NT2/D1 (cell line): Measurements from ENCODE around the gene SRGAP3.

ENCODE experiments used
- DNase-seq: peaks from one replicate; pipeline ENCODE4 v3.0.0-alpha.2; 2011; ENCODE audit warnings: low read depth, low spot score
- H3K27me3 ChIP-seq: 2 replicates; pipeline ENCODE4 v1.6.0; 2011; ENCODE audit warnings: mild to moderate bottlenecking; ENCODE audit not compliant: insufficient read length, insufficient read depth
- H3K36me3 ChIP-seq: 2 replicates; pipeline ENCODE4 v1.6.1; 2011; ENCODE audit warnings: mild to moderate bottlenecking, low read length, mixed read lengths; ENCODE audit not compliant: insufficient read depth, insufficient read length
- H3K4me1 ChIP-seq: 2 replicates; pipeline ENCODE4 v1.5.1; 2011; ENCODE audit not compliant: insufficient read depth, insufficient read length
- H3K4me3 ChIP-seq: 2 replicates; pipeline ENCODE4 v1.5.1; 2011; ENCODE audit warnings: low read depth; ENCODE audit not compliant: insufficient read length
- H3K9ac ChIP-seq: 2 replicates; pipeline ENCODE4 v1.6.0; 2011; ENCODE audit warnings: low read depth; ENCODE audit not compliant: insufficient read length
- H3K9me3 ChIP-seq: 2 replicates; pipeline ENCODE4 v1.5.1; 2011; ENCODE audit warnings: mild to moderate bottlenecking, low read length; ENCODE audit not compliant: insufficient read depth
- SUZ12 ChIP-seq: IDR thresholded peaks from 2 replicates; pipeline ENCODE4 v1.6.1; 2011; ENCODE audit not compliant: insufficient read length, insufficient read depth; ENCODE audit errors: extremely low read depth
- YY1 ChIP-seq: IDR thresholded peaks from 2 replicates; pipeline ENCODE4 v1.6.1; 2011; ENCODE audit not compliant: insufficient read length, insufficient read depth
- ZNF274 ChIP-seq: IDR thresholded peaks from 2 replicates; pipeline ENCODE4 v1.6.1; 2011; ENCODE audit warnings: mild to moderate bottlenecking, low read depth, low read length

The SRGAP3 gene

GRCh38 chr3:9133656-9134055 is 115.8 kb downstream of the SRGAP3 start:
- H3K4me1 ChIP-seq, result no peaks in the 10 kb centered on the region
- no peaks in the 10 kb centered on the region for H3K9me3 ChIP-seq
- no peak overlapping the region for H3K9ac ChIP-seq
- no peak overlapping the region for H3K4me3 ChIP-seq
- TF ChIP-seq YY1, result no peak
- TF ChIP-seq SUZ12, result no peak
- no peak for DNase-seq
- H3K36me3 ChIP-seq, result no peaks in the 10 kb centered on the region
- no peaks in the 10 kb centered on the region for H3K27me3 ChIP-seq

- no peaks in the 10 kb centered on the region for H3K36me3 ChIP-seq
- no peaks in the 10 kb centered on the region for H3K4me1 ChIP-seq
- H3K27me3 ChIP-seq, result no peaks in the 10 kb centered on the region
- H3K4me3 ChIP-seq, result no peak overlapping the region
- TF ChIP-seq ZNF274, result no peak
- no peak for TF ChIP-seq YY1
- H3K9me3 ChIP-seq, result no peaks in the 10 kb centered on the region
- no peak for DNase-seq
- H3K9ac ChIP-seq, result no peak overlapping the region
Measured at GRCh38 chr3:9130345-9131305, 118.8 kb downstream of the SRGAP3 start.

DNA sequence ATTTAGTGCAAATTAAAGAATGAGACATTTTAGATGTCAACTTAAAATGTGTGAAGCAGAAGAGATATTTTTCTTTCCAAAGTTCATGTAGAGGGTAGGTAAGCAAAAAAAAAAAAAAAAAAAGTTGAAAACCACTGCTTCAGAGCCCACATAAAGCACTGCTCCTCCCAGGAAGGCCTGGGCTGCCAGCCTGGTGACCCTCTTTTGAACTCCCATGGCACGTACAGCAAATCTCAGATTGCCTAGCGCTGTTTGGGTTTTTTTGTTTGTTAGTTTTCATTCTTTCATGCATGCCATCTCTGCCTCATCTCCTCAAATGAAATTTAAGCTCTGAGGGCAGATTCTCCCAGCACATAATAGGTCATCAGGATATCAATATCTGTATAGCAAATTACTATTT is 120.1 kb downstream of the SRGAP3 start:
- no peaks in the 10 kb centered on the region for H3K4me1 ChIP-seq
- H3K27me3 ChIP-seq, result no peaks in the 10 kb centered on the region
- H3K36me3 ChIP-seq, result no peaks in the 10 kb centered on the region
- TF ChIP-seq ZNF274 (no peak), YY1 (no peak), SUZ12 (no peak)
- H3K4me3 ChIP-seq, result no peak overlapping the region
- no peak for DNase-seq
- H3K9me3 ChIP-seq, result no peaks in the 10 kb centered on the region
- no peak overlapping the region for H3K9ac ChIP-seq

DNA sequence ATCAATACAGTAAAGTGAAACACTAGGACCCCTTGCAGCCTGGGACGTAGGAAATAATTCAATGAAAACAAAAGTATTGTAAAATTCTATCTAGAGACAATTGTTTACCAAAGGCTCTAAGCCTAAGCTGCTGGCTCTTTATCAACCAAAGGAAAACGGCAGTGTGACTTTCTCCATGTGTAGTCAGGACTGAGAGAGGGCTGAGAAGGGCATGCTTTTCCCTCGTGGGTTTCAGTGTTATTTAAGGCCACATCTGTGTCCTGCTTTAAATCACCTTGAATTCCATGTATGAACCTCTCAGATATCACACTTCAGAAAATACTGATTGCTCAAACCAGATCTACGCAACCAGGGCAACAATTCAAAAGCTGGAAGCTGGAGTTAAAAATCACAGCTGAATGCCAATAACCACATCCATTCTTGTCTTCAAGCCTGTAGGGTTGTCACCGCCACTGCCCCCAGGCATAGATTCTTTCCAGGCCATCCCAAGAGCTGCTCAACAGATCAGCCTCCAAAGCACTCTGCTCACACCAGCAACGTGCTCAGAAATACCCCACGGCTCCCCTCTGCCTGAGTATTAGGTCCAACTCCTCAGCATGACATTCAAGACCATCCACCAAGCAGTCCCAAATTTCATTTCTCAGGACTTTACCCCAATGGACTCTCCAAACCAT is 124.0 kb downstream of the SRGAP3 start:
- H3K36me3 ChIP-seq, result no peaks in the 10 kb centered on the region
- TF ChIP-seq ZNF274 (no peak), SUZ12 (no peak), YY1 (no peak)

DNA sequence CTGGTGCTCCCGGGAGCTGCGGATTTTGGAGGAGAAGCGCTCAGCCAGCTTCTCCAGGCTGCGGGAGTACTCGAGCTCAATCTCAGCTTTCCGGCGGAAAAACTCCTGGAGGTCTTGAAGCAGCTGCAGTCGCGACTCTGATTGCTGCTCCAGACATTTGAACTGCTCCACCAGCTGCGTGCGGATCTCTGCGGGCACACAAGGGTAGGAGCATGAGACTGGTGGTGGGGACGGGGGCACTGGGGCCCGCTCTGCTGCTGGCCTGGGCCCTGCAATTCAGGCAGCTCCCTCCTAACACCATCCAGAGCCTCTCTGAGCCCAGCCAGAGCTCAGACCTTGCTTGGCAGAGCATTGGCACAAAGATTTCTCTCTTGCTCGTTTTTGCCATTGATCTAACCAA is 124.7 kb downstream of the SRGAP3 start:
- H3K4me3 ChIP-seq, result no peak overlapping the region
- no peaks in the 10 kb centered on the region for H3K4me1 ChIP-seq
- no peaks in the 10 kb centered on the region for H3K9me3 ChIP-seq
- H3K27me3 ChIP-seq, result no peaks in the 10 kb centered on the region
- H3K36me3 ChIP-seq, result no peaks in the 10 kb centered on the region
- no peak overlapping the region for H3K9ac ChIP-seq
- no peak for DNase-seq
- TF ChIP-seq ZNF274, result no peak
- TF ChIP-seq YY1, result no peak
- no peak for TF ChIP-seq SUZ12

More for the DNA sequence above, 124.0 kb downstream of the SRGAP3 start:
- Histone ChIP-seq H3K4me3 (no peak overlapping the region), H3K9me3 (no peaks in the 10 kb centered on the region), H3K9ac (no peak overlapping the region), H3K27me3 (no peaks in the 10 kb centered on the region), H3K4me1 (no peaks in the 10 kb centered on the region)
- DNase-seq, result no peak

DNA sequence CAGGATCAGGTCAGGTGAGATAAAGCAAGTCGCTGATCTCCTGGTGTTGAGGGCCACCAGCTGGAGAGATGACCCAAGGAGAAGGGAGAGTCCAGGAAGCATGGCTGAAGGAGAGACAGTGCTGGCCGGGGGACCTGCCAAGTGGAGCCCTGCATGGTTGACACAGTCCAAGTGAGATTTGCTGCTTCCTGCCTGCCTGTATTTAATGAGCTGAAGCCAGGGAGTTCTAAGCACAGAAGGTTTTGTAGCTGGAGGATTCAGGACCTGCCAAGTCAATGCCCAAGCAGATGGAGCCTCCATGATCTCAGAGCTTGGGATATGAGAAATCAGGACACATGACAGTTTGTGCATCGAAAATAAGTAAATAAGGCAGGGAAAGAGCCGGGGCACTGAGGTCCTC is 125.6 kb downstream of the SRGAP3 start:
- no peaks in the 10 kb centered on the region for H3K9me3 ChIP-seq
- no peak for TF ChIP-seq YY1
- TF ChIP-seq ZNF274, result no peak
- no peak for TF ChIP-seq SUZ12
- H3K36me3 ChIP-seq, result no peaks in the 10 kb centered on the region
- no peaks in the 10 kb centered on the region for H3K4me1 ChIP-seq
- DNase-seq, result no peak
- no peak overlapping the region for H3K4me3 ChIP-seq
- no peaks in the 10 kb centered on the region for H3K27me3 ChIP-seq
- no peak overlapping the region for H3K9ac ChIP-seq

DNA sequence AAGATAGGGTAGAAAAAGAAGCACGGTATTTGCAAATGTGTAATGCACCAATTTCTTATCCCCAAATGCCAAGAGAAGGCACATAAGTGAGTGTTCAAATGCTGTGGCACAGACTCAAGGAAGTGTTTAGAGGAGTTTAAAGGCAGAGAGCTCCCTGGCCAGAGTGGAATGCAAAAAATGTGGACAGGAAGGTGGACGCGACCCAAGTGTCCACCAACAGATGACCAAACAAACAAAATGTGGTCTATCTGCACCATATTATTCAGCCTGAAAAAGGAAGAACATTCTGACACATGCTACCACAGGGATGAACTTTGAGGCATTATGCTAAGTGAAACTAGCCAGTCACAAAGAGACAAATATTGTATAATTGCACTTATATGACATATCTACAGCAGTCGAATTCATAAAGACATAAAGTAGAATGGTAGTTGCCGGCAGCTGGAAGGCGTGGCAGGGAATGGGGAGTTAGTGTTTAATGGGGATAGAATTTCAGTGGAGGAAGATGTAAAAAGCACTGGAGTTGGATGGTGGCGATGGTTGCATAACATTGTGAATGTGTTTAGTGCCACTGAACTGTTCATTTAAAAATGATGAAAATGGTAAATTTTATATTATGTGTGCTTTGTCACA is 126.6 kb downstream of the SRGAP3 start:
- Histone ChIP-seq H3K9me3 (no peaks in the 10 kb centered on the region), H3K36me3 (no peaks in the 10 kb centered on the region), H3K4me3 (no peak overlapping the region), H3K4me1 (no peaks in the 10 kb centered on the region), H3K9ac (no peak overlapping the region), H3K27me3 (no peaks in the 10 kb centered on the region)
- no peak for DNase-seq
- no peak for TF ChIP-seq ZNF274
- TF ChIP-seq YY1, result no peak
- no peak for TF ChIP-seq SUZ12
